CD4-positive, alpha-beta memory T cell (primary cell): ENCODE data around the gene ZNF324B. TPM values are rescaled to one million over a fixed set of nuclear protein-coding genes. Genes with fewer than 3 reads are reported as not detected.
"Not testable (repeated sequence)": the region's sequence is repeated elsewhere in the genome, so short reads cannot be mapped to it uniquely, and the experiment has no call there.

ENCODE experiments used
- CTCF ChIA-PET: fragments of 350-600 bp; sonication (Branson Sonifier 250); formaldehyde crosslinking; loops from one replicate; lab custom pipeline; 2021; ENCODE audit warnings: inconsistent platforms; ENCODE audit not compliant: partially characterized antibody; lab: Charles Lee
- POLR2A ChIA-PET: fragments of 350-600 bp; sonication (Branson Sonifier 250); formaldehyde crosslinking; loops from one replicate; lab custom pipeline; 2021; ENCODE audit not compliant: partially characterized antibody; lab: Charles Lee
- DNase-seq, 5 donors: peaks; one replicate each; pipeline versions ENCODE4 v3.0.0 to v3.0.0-alpha.2; 2020 to 2022; ENCODE audit warnings: mixed read lengths in 1 of 5
- H3K27ac ChIP-seq: one replicate; pipeline ENCODE4 v1.7.0; 2013; ENCODE audit warnings: low read depth, low read length
- H3K27me3 ChIP-seq: 2 replicates; pipeline ENCODE4 v1.7.0; 2013; ENCODE audit warnings: mild to moderate bottlenecking, low read length, moderate library complexity; ENCODE audit not compliant: insufficient read depth
- H3K36me3 ChIP-seq: 2 replicates; pipeline ENCODE4 v1.7.0; 2013; ENCODE audit warnings: mild to moderate bottlenecking, low read length, moderate library complexity; ENCODE audit not compliant: insufficient read depth
- H3K4me1 ChIP-seq: 2 replicates; pipeline ENCODE4 v1.7.0; 2013; ENCODE audit warnings: mild to moderate bottlenecking, low read length, moderate library complexity; ENCODE audit not compliant: insufficient read depth
- H3K4me3 ChIP-seq, 2 donors: one replicate each; pipeline ENCODE4 v1.7.0; 2013; ENCODE audit warnings: low read length in 2 of 2, mild to moderate bottlenecking in 1 of 2
- H3K9me3 ChIP-seq, 2 donors: one replicate each; pipeline ENCODE4 v1.7.0; 2013; ENCODE audit warnings: low read length in 2 of 2, control low read depth in 1 of 2; ENCODE audit not compliant: control insufficient read depth in 1 of 2
- H3K27ac Mint-ChIP-seq, 7 donors: one replicate each; pipeline ENCODE4 v1.8.0; 2020 to 2021; ENCODE audit warnings: mixed read lengths in 7 of 7, mild to moderate bottlenecking in 6 of 7, inconsistent platforms in 3 of 7, moderate library complexity in 3 of 7
- H3K27me3 Mint-ChIP-seq, 2 donors: one replicate each; pipeline ENCODE4 v1.8.0; 2020 to 2021; ENCODE audit warnings: mixed read lengths in 2 of 2
- H3K36me3 Mint-ChIP-seq, 2 donors: one replicate each; pipeline ENCODE4 v1.8.0; 2020 to 2021; ENCODE audit warnings: mixed read lengths in 2 of 2, inconsistent platforms in 1 of 2, mild to moderate bottlenecking in 1 of 2
- H3K4me1 Mint-ChIP-seq, 4 donors: one replicate each; pipeline ENCODE4 v1.8.0; 2020 to 2021; ENCODE audit warnings: mixed read lengths in 4 of 4, mild to moderate bottlenecking in 1 of 4
- H3K4me3 Mint-ChIP-seq, 8 donors: one replicate each; pipeline ENCODE4 v1.8.0; 2020 to 2021; ENCODE audit warnings: mixed read lengths in 8 of 8, mild to moderate bottlenecking in 7 of 8, moderate library complexity in 6 of 8, inconsistent platforms in 3 of 8
- H3K9me3 Mint-ChIP-seq, 8 donors: one replicate each; pipeline ENCODE4 v1.8.0; 2020 to 2021; ENCODE audit warnings: mixed read lengths in 8 of 8, mild to moderate bottlenecking in 5 of 8, inconsistent platforms in 3 of 8, moderate library complexity in 1 of 8
- intact Hi-C: fragments of 100-400 bp; cut with micrococcal nuclease; formaldehyde crosslinking; loops from one replicate; pipeline ENCODE4 v1.15.1; 2023
- polyA plus RNA-seq, 2 donors: library from polyadenylated mRNA; unstranded; fragments of 300-500 nt; fragmentation: Illumina TruSeq; gene quantifications; one replicate each; pipeline ENCODE4 v1.2.3, GENCODE V29; 2021
- total RNA-seq, 2 experiments: library from RNA; stranded (reverse); gene quantifications; one replicate each; pipeline ENCODE4 v1.2.3, GENCODE V29; 2021

Gene ZNF324B
- total RNA-seq: 10 to 100 TPM; 13.1 to 13.7 TPM
- polyA plus RNA-seq: 1 to 10 TPM; 1.2 to 1.5 TPM

GRCh38 chr19:58451358-58452101 is at the start of gene ZNF324B:
Gene ZNF324B, plus strand, starts transcription at chr19:58451622. Its CDS starts 2,080 bp downstream, at chr19:58453702.
- peak within 1 kb of the TSS; percentile 60 to 69 for H3K4me3 ChIP-seq
- H3K27ac Mint-ChIP-seq: peak within 1 kb of the TSS; percentile 67 to 93 (median 84)
- peaks cover 13 to 15% of the 10 kb centered on the region in 2 donors for H3K36me3 Mint-ChIP-seq

GRCh38 chr19:58401840-58402421 is 49.5 kb upstream of the ZNF324B start:
- Mint-ChIP-seq H3K9me3 (peaks cover 0 to 3% (median 0%) of the 10 kb centered on the region in 8 donors), H3K4me1 (peaks cover 8 to 27% (median 15%) of the 10 kb centered on the region in 4 donors), H3K4me3 (peak overlapping the region in 6 of 8 donors; percentile 26 to 97 (median 91)), H3K27ac (peak overlapping the region in 4 of 7 donors; percentile 31 to 97 (median 93)), H3K36me3 (peaks cover 0 to 3% of the 10 kb centered on the region in 2 donors), H3K27me3 (peaks cover 6 to 9% of the 10 kb centered on the region in 2 donors)
- DNase-seq: no peak
- H3K9me3 ChIP-seq: no peaks in the 10 kb centered on the region
- CTCF ChIA-PET: interaction anchor here (1.6 kb wide), 1 partner anchor 42 kb away, joined by 3 read pairs; no protein-coding TSS in a partner anchor
- H3K27ac ChIP-seq: peak overlapping the region; percentile 74
- intact Hi-C loops: loop anchor here (1.0 to 2.0 kb wide), 11 partner anchors 15 to 219 kb away; partner anchors contain the start of genes ERVK3-1, MZF1, RPS5 and ZNF132
- H3K4me1 ChIP-seq: peaks cover 23% of the 10 kb centered on the region
- H3K36me3 ChIP-seq: no peaks in the 10 kb centered on the region
- peaks cover 6% of the 10 kb centered on the region for H3K27me3 ChIP-seq
- POLR2A ChIA-PET: interaction anchor here (1.0 kb wide), 1 partner anchor 54 kb away, joined by 4 read pairs; no protein-coding TSS in a partner anchor
- H3K4me3 ChIP-seq: peak overlapping the region; percentile 43 to 46

More at GRCh38 chr19:58451358-58452101, at the start of gene ZNF324B:
- H3K4me3 Mint-ChIP-seq: peak within 1 kb of the TSS; percentile 85 to 93 (median 88)
- peaks cover 7% of the 10 kb centered on the region for H3K4me1 ChIP-seq
- DNase-seq: peak; percentile 96 to 97 (median 96)
- H3K9me3 ChIP-seq: no peaks in the 10 kb centered on the region
- H3K36me3 ChIP-seq: peaks cover 2% of the 10 kb centered on the region
- ChIA-PET CTCF (interaction anchor here (0.6 to 1.0 kb wide), 3 partner anchors 43 to 121 kb away, joined by 3 read pairs; partner anchors contain the start of gene ZNF584), POLR2A (interaction anchor here (0.7 to 2.4 kb wide), 12 partner anchors 9 to 268 kb away, joined by 3 to 18 read pairs (median 5); partner anchors contain the start of genes TRIM28, ZBTB45, ZNF132 and ZNF274)
- intact Hi-C loops: loop anchor here (1.0 kb wide), 8 partner anchors 11 to 269 kb away; partner anchors contain the start of genes ERVK3-1, ZNF132, ZNF584 and ZNF837
- peaks cover 6 to 11% of the 10 kb centered on the region in 2 donors for H3K27me3 Mint-ChIP-seq
- H3K9me3 Mint-ChIP-seq: peaks cover 0 to 17% (median 5%) of the 10 kb centered on the region in 8 donors
- H3K27ac ChIP-seq: peak within 1 kb of the TSS; percentile 67
- H3K27me3 ChIP-seq: no peaks in the 10 kb centered on the region
- H3K4me1 Mint-ChIP-seq: peaks cover 13 to 31% (median 19%) of the 10 kb centered on the region in 4 donors

GRCh38 chr19:58403920-58404478 is 47.4 kb upstream of the ZNF324B start:
- H3K9me3 Mint-ChIP-seq, H3K4me3 ChIP-seq, H3K27ac ChIP-seq, H3K27me3 ChIP-seq, H3K9me3 ChIP-seq, H3K27me3 Mint-ChIP-seq, H3K4me3 Mint-ChIP-seq, intact Hi-C loops, H3K36me3 ChIP-seq, DNase-seq, H3K36me3 Mint-ChIP-seq: not testable (repeated sequence)
- peak overlapping the region in 2 of 7 donors; percentile 12 to 19 for H3K27ac Mint-ChIP-seq
- CTCF ChIA-PET: interaction anchor here (1.6 kb wide), 1 partner anchor 40 kb away, joined by 3 read pairs; no protein-coding TSS in a partner anchor
- H3K4me1 Mint-ChIP-seq: peaks cover 16 to 46% (median 31%) of the 10 kb centered on the region in 4 donors
- POLR2A ChIA-PET: interaction anchor here (1.0 kb wide), 1 partner anchor 18 kb away, joined by 3 read pairs; no protein-coding TSS in a partner anchor
- peaks cover 35% of the 10 kb centered on the region for H3K4me1 ChIP-seq

- H3K27ac Mint-ChIP-seq: peak overlapping the region; percentile 86 to 98 (median 94)
- no peaks in the 10 kb centered on the region for H3K27me3 Mint-ChIP-seq
Observed at GRCh38 chr19:58406818-58407657, 44.4 kb upstream of the ZNF324B start.

GRCh38 chr19:58407658-58408151 is 43.7 kb upstream of the ZNF324B start:
- peak overlapping the region; percentile 77 for H3K27ac ChIP-seq
- H3K4me3 ChIP-seq: peak overlapping the region; percentile 71 to 94
- no peaks in the 10 kb centered on the region for H3K36me3 ChIP-seq
- POLR2A ChIA-PET: interaction anchor here (1.0 to 1.7 kb wide), 9 partner anchors 22 to 112 kb away, joined by 4 to 12 read pairs (median 7); partner anchors contain the start of genes ZBTB45, ZNF132, ZNF497 and ZNF837
- Mint-ChIP-seq H3K27ac (peak overlapping the region; percentile 85 to 98 (median 95)), H3K4me3 (peak overlapping the region; percentile 92 to 100 (median 96)), H3K4me1 (peaks cover 21 to 39% (median 33%) of the 10 kb centered on the region in 4 donors), H3K36me3 (peaks cover 0 to 10% of the 10 kb centered on the region in 2 donors), H3K9me3 (no peaks in the 10 kb centered on the region), H3K27me3 (no peaks in the 10 kb centered on the region)
- H3K4me1 ChIP-seq: peaks cover 26% of the 10 kb centered on the region
- no peaks in the 10 kb centered on the region for H3K9me3 ChIP-seq
- no peaks in the 10 kb centered on the region for H3K27me3 ChIP-seq
- CTCF ChIA-PET: interaction anchor here (1.0 to 1.6 kb wide), 3 partner anchors 34 to 173 kb away, joined by 3 read pairs; no protein-coding TSS in a partner anchor
- intact Hi-C loops: loop anchor here (1.0 to 2.0 kb wide), 11 partner anchors 20 to 225 kb away; partner anchors contain the start of genes ERVK3-1, MZF1, RPS5 and ZNF132
- no peak for DNase-seq

More at GRCh38 chr19:58406818-58407657, 44.4 kb upstream of the ZNF324B start:
- intact Hi-C loops: no loop called here
- Mint-ChIP-seq H3K4me3 (peak overlapping the region; percentile 92 to 100 (median 96)), H3K4me1 (peaks cover 19 to 39% (median 32%) of the 10 kb centered on the region in 4 donors), H3K9me3 (no peaks in the 10 kb centered on the region), H3K36me3 (peaks cover 0 to 7% of the 10 kb centered on the region in 2 donors)
- no peaks in the 10 kb centered on the region for H3K36me3 ChIP-seq
- no peaks in the 10 kb centered on the region for H3K27me3 ChIP-seq
- DNase-seq: no peak
- H3K4me1 ChIP-seq: peaks cover 31% of the 10 kb centered on the region
- ChIA-PET CTCF (no interaction called here), POLR2A (interaction anchor here (1.3 to 1.7 kb wide), 3 partner anchors 20 to 60 kb away, joined by 4 to 7 read pairs (median 5); partner anchors contain the start of genes RPS5 and ZNF132)
- no peak overlapping the region for H3K27ac ChIP-seq
- H3K4me3 ChIP-seq: peak overlapping the region; percentile 71 to 94
- H3K9me3 ChIP-seq: no peaks in the 10 kb centered on the region
